Neural crest cell (in vitro differentiated cells): ENCODE data around the gene TREH. TPM values are rescaled to one million over a fixed set of nuclear protein-coding genes. Genes with fewer than 3 reads are reported as not detected.

Experiments used
- DNase-seq: peaks from one replicate; pipeline ENCODE4 v3.0.0; 2021; ENCODE audit warnings: low read depth, mixed read lengths, low spot score
- H3K27ac Mint-ChIP-seq: one replicate; pipeline ENCODE4 v1.8.0; 2021; ENCODE audit warnings: mild to moderate bottlenecking, mixed read lengths; ENCODE audit not compliant: unreplicated experiment
- H3K27me3 Mint-ChIP-seq: 2 replicates; pipeline ENCODE4 v1.8.0; 2021; ENCODE audit warnings: low read depth, mild to moderate bottlenecking, mixed read lengths
- H3K36me3 Mint-ChIP-seq: 2 replicates; pipeline ENCODE4 v1.8.0; 2021; ENCODE audit warnings: low read depth, mild to moderate bottlenecking, mixed read lengths
- H3K4me1 Mint-ChIP-seq: 2 replicates; pipeline ENCODE4 v1.8.0; 2021; ENCODE audit warnings: mixed read lengths
- H3K4me3 Mint-ChIP-seq: one replicate; pipeline ENCODE4 v1.8.0; 2021; ENCODE audit warnings: mild to moderate bottlenecking, mixed read lengths
- H3K9me3 Mint-ChIP-seq: 2 replicates; pipeline ENCODE4 v1.8.0; 2021; ENCODE audit warnings: mixed read lengths
- total RNA-seq: library from RNA; stranded (reverse); gene quantifications from 2 replicates; pipeline ENCODE4 v1.2.1, GENCODE V29; 2021
- TF ChIP-seq, protein P1 (sequence below): fragments of 200-600 bp; sonication (generic); conservative IDR thresholded peaks from 2 replicates; pipeline ENCODE4 v1.5.0; 2021; ENCODE audit warnings: antibody characterized with exemption, mild to moderate bottlenecking

TREH gene
- total RNA-seq, 1 donor from 2014 or later: not detected

DNA sequence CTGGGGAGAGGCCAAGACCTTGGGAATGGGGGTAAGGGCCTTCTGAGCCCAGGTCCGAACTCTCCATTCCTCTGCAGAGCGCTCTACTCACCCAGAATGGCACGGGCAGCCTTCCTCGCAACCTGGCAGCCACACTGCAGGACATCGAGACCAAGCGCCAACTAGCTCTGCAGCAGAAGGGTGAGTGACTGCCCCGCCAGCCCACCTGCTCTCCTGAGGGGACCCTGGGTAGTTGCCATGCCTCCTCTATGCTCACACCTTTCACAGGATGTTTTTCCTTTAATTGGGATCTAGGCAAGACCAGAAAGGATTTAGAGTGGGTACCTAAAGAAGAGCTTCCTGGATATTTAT is 35.5 kb downstream of the TREH start:
- Mint-ChIP-seq H3K36me3 (peaks cover 10% of the 10 kb centered on the region), H3K27ac (no peak overlapping the region), H3K9me3 (no peaks in the 10 kb centered on the region), H3K27me3 (no peaks in the 10 kb centered on the region), H3K4me3 (no peak overlapping the region), H3K4me1 (no peaks in the 10 kb centered on the region)
- TF ChIP-seq, protein P1, sequence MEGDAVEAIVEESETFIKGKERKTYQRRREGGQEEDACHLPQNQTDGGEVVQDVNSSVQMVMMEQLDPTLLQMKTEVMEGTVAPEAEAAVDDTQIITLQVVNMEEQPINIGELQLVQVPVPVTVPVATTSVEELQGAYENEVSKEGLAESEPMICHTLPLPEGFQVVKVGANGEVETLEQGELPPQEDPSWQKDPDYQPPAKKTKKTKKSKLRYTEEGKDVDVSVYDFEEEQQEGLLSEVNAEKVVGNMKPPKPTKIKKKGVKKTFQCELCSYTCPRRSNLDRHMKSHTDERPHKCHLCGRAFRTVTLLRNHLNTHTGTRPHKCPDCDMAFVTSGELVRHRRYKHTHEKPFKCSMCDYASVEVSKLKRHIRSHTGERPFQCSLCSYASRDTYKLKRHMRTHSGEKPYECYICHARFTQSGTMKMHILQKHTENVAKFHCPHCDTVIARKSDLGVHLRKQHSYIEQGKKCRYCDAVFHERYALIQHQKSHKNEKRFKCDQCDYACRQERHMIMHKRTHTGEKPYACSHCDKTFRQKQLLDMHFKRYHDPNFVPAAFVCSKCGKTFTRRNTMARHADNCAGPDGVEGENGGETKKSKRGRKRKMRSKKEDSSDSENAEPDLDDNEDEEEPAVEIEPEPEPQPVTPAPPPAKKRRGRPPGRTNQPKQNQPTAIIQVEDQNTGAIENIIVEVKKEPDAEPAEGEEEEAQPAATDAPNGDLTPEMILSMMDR: no peak
- DNase-seq: no peak

DNA sequence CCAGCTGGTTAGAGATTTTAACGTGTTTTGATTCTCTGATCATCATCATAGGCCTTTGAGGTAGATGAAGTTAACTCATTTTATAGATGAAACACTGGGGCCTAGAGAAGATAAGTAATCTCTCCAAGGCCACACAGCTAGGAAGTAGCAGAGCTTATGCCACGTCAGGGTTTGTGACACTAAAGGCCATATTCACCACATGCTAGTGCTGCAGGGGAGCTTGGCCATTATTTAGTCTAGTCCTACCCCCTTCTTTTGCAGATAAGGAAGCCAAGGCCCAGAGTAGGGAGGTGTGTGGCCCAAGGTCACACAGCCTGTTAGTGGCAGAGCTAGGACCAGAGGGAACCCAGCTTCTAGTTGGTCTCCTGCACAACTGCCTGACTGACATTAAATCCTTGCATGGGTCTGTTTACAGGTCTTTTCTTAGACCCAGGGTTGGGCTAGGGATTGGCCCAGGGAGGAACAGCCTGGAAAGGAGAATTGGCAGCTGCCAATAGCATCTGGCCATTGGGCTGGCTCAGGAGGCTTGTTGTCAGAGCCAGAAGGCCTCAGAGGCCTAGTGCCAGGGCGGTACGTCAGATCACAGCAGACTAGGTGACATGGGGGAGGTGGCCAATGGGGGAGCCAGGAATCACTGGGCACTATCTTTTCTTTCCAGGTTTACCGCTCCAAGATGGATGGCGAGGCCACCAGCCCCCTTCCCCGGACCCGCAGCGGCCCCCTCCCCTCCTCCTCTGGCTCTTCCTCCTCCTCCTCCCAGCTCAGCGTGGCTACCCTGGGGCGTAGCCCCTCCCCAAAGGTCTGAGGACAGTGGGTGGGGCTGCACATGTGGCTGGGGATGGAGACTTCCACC is 36.1 kb downstream of the TREH start:
- no peak for DNase-seq
- no peak overlapping the region for H3K27ac Mint-ChIP-seq
- no peaks in the 10 kb centered on the region for H3K27me3 Mint-ChIP-seq
- H3K9me3 Mint-ChIP-seq: no peaks in the 10 kb centered on the region
- no peak overlapping the region for H3K4me3 Mint-ChIP-seq
- TF ChIP-seq, protein P1: no peak
- no peaks in the 10 kb centered on the region for H3K4me1 Mint-ChIP-seq
- peaks cover 10% of the 10 kb centered on the region for H3K36me3 Mint-ChIP-seq

- Mint-ChIP-seq H3K4me3 (no peak overlapping the region), H3K36me3 (peaks cover 12% of the 10 kb centered on the region), H3K27ac (no peak overlapping the region), H3K27me3 (no peaks in the 10 kb centered on the region), H3K9me3 (no peaks in the 10 kb centered on the region), H3K4me1 (no peaks in the 10 kb centered on the region)
- DNase-seq: no peak
- TF ChIP-seq, protein P1: no peak
Observed at GRCh38 chr11:118641397-118642019, 37.9 kb downstream of the TREH start.

DNA sequence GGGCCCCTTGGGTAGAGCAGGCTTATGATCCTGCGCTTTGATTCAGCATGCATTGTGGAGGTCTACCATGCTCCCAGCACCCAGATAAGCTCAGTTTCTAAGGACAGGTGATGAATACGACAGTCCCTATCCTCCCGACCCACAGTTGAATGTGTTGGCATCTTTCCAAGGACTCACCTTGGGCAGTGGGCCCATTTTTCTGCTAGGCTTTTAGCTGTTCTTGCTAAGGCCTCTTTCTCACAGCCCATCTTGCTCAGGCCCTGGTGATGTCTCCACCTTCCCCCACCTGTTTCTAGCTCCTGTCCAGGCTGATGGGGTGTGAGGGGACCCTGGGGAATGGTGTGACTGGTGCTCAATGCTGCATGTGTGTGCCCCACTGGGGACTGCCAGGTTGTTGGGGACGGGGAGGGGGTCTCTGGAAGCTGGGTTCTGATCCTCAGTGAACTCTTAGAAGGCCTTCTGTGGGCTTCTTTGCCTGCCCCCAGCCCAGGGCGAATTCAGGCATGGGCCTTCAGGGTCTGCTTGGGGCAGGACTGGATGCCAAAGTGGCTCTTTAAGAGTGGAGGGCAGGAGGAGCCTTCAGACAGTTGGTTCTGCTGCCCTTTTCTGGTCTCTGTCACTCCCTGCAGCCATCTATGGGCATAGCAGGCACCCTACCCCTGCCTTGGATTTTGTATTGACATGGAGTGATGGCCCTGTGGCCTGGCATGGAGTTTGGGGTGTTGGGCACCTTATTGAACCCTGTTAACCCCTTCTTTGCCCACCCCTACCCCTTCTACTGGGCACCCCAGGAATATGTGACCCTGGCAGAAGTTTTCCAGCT is 38.9 kb downstream of the TREH start:
- DNase-seq: no peak
- Mint-ChIP-seq H3K4me3 (no peak overlapping the region), H3K27me3 (no peaks in the 10 kb centered on the region), H3K9me3 (no peaks in the 10 kb centered on the region), H3K4me1 (peaks cover 4% of the 10 kb centered on the region), H3K27ac (peak overlapping the region; percentile 64), H3K36me3 (peaks cover 9% of the 10 kb centered on the region)
- TF ChIP-seq, protein P1: no peak

GRCh38 chr11:118639899-118640298 is 39.6 kb downstream of the TREH start:
- H3K27me3 Mint-ChIP-seq: no peaks in the 10 kb centered on the region
- H3K27ac Mint-ChIP-seq: peak overlapping the region; percentile 64
- no peaks in the 10 kb centered on the region for H3K9me3 Mint-ChIP-seq
- no peak overlapping the region for H3K4me3 Mint-ChIP-seq
- TF ChIP-seq, protein P1: no peak
- no peak for DNase-seq
- H3K36me3 Mint-ChIP-seq: peaks cover 8% of the 10 kb centered on the region
- H3K4me1 Mint-ChIP-seq: peaks cover 8% of the 10 kb centered on the region
